HFF-Myc (cell line): Measurements from ENCODE around the gene ARMH2.

Experiments
- DNase-seq: peaks from one replicate; pipeline ENCODE4 v3.0.0-alpha.2; 2011; ENCODE audit warnings: low read depth; ENCODE audit errors: extremely low read depth
- H3K4me3 ChIP-seq: replicated peaks from 2 replicates; pipeline ENCODE4 v1.5.1; 2011; ENCODE audit warnings: low read depth, mild to moderate bottlenecking, control low read depth, low read length
- TF ChIP-seq, protein P1 (sequence below): IDR thresholded peaks from 2 replicates; pipeline ENCODE4 v1.5.1; 2012; ENCODE audit warnings: mild to moderate bottlenecking, low read depth, low read length, control low read depth; ENCODE audit errors: missing control alignments

ARMH2 gene

DNA sequence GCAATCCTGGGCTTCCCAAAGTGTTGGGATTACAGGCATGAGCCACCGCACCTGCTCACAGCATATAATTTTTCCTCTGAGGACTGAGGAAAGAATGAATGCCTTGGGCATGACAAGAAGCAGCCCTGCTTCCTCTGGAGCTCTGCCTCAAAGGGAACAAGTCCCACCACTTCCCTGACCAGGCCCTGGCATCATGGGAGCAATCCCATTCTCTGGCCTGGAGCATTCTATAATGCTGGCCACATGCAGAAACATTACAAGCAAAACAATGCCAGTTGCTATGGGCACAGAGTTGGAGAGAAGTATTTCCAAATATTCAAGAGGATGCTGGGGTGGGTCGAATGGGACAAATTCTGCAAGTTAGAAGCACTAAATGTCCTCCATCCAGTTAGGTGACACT is 41.5 kb upstream of the ARMH2 start:
- H3K4me3 ChIP-seq = no peak overlapping the region
- no peak for DNase-seq
- TF ChIP-seq, protein P1, sequence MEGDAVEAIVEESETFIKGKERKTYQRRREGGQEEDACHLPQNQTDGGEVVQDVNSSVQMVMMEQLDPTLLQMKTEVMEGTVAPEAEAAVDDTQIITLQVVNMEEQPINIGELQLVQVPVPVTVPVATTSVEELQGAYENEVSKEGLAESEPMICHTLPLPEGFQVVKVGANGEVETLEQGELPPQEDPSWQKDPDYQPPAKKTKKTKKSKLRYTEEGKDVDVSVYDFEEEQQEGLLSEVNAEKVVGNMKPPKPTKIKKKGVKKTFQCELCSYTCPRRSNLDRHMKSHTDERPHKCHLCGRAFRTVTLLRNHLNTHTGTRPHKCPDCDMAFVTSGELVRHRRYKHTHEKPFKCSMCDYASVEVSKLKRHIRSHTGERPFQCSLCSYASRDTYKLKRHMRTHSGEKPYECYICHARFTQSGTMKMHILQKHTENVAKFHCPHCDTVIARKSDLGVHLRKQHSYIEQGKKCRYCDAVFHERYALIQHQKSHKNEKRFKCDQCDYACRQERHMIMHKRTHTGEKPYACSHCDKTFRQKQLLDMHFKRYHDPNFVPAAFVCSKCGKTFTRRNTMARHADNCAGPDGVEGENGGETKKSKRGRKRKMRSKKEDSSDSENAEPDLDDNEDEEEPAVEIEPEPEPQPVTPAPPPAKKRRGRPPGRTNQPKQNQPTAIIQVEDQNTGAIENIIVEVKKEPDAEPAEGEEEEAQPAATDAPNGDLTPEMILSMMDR = no peak

DNA sequence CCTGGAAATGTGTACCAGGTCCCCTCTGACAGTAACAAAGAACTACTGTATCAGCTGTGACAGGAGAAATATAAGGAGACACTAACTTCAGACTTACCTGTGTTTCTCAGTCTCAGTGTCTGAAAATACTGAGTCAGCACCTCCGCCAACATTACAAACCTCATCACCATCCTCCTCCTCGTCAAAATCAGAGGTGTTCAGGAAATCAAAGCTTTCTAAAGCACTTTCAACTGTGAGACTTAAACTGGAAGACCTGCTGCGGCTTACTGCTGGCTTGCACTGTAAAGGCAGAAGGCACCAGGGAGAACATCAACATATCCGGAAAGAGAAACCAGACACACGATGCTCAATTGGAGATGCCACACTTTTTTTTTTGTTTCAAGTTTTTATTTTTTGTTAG is 40.3 kb upstream of the ARMH2 start:
- H3K4me3 ChIP-seq = no peak overlapping the region
- TF ChIP-seq, protein P1 = no peak
- no peak for DNase-seq

DNA sequence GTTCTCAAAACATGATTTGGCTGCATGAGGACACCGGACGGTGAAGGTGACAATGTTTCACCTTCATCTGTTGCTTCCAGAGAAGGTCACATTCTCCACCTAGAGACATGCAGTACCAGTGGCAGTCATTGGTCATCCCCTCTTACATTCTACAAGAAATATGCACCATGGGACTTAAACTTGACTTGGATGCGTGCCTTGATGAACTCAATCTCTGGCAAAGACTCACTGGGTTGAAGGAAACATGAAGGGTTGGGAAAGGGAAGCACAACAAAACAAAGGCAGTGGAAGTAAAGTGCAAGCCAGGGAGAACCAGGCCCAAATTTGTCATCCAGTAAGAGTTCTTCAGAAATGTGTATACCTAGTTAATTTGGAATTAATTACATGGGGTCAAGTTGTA is 39.4 kb upstream of the ARMH2 start:
- no peak for DNase-seq
- H3K4me3 ChIP-seq = no peak overlapping the region
- TF ChIP-seq, protein P1 = no peak

DNA sequence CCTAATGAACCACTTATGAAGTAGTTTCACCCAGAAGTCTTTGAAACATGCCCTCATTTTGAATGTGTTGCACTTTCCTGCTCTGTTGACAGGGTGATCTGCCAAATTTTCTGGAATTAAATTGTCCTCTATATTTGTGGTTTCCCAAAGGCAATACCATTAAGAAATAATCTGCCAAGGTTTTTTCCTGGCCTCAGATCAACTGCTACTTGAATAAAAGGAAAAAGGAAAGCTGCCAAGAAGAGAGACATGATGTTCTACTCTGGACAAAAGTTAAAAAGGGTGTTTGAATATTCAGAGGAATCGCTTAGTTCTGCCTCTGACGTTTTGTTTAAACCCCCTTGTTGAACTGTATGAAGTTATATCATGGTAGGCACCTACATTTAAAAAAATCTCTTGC is 37.4 kb upstream of the ARMH2 start:
- TF ChIP-seq, protein P1 = no peak
- DNase-seq = no peak
- H3K4me3 ChIP-seq = no peak overlapping the region

DNA sequence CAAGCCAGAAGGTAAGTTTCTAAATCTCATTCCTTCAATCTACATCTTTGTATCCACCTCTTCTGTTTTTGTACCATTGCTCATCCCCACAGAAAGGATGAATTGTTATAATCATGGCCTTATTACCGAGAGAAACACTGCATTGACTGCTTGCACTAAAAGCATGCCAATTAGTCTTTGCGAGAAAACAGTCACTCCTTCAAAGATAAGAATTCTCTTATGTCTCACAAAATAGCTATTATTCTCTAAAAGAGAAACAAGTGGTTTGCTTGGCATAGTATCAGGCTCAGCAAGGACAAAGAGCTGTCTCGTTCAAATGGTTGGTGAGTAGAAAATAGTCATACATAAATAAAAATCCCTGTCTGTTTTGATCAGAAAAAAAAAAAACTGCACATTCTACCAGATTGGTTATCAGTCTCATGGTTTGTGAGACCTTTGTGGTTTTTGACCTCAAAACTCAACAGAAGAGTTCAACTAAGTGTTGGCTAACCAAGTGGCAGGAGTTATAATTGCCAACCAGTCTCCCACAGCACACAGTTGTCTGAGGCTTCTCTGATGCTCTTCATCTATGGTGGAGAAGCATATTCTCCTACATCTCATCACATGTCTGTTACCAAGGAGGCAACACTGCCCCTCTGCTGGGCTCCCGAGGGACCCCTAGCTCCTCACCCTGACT is 35.1 kb upstream of the ARMH2 start:
- no peak overlapping the region for H3K4me3 ChIP-seq
- no peak for DNase-seq
- TF ChIP-seq, protein P1 = no peak

DNA sequence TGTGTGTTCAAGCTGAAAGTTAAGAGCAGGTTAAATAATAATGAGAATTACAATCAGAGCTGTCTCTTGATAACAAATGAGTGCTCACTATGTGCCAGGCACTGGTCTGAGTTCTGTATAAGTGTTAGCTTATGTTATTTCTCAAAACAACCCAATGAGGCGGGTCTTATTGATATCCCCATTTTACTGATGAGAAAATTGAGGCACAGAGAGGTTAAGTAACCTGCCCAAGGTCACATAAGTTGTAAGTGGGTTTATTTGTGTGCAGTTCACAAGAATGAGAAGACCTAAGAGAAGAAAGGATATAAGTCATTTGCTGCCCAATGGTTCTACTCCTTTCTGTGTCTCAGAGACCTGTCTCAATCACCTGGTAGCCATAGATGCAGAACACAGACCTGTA is 34.1 kb upstream of the ARMH2 start:
- TF ChIP-seq, protein P1 = no peak
- no peak overlapping the region for H3K4me3 ChIP-seq
- DNase-seq = no peak
